Gastroesophageal sphincter (tissue), 4 donors: ENCODE results near the gene ZNRF4. TPM values are rescaled to one million over a fixed set of nuclear protein-coding genes. Genes with fewer than 3 reads are reported as not detected.

ENCODE experiments used
- ATAC-seq: fragments of 150-250 bp; one replicate; pipeline ENCODE4 v1.9.1; 2016; ENCODE audit warnings: mild to moderate bottlenecking, moderate library complexity
- H3K27ac ChIP-seq, 4 donors: fragments of 200-600 bp; sonication (generic) in 3 of 4; 1 replicate in 3 of 4; 2 replicates in 1 of 4; pipeline ENCODE4 v1.5.1; 2016 to 2019
- H3K27me3 ChIP-seq: fragments of 200-600 bp; sonication (generic); one replicate; pipeline ENCODE4 v1.5.1; 2019
- H3K36me3 ChIP-seq, 2 donors: fragments of 200-600 bp; sonication (generic); one replicate each; pipeline ENCODE4 v1.5.1; 2019; ENCODE audit warnings: control low read depth in 1 of 2
- H3K4me1 ChIP-seq, 3 donors: fragments of 200-600 bp; sonication (generic); 1 replicate in 2 of 3; 2 replicates in 1 of 3; pipeline ENCODE4 v1.5.1; 2016 to 2019; ENCODE audit warnings: control low read depth in 2 of 3
- H3K4me3 ChIP-seq, 2 donors: fragments of 200-600 bp; sonication (generic); one replicate each; pipeline ENCODE4 v1.5.1; 2019; ENCODE audit warnings: mild to moderate bottlenecking in 1 of 2, moderate library complexity in 1 of 2
- H3K9me3 ChIP-seq, 3 donors: fragments of 200-600 bp; sonication (generic); one replicate each; pipeline ENCODE4 v1.5.1; 2017 to 2019; ENCODE audit warnings: control low read depth in 2 of 3
- CTCF ChIP-seq, 4 experiments: fragments of 200-600 bp in 2 of 4; fragments of 450-650 bp in 2 of 4; sonication (generic) in 1 of 4; IDR thresholded peaks; one replicate each; pipeline ENCODE4 v1.5.1; 2017 to 2019; ENCODE audit warnings: antibody characterized with exemption in 4 of 4, mild to moderate bottlenecking in 2 of 4, moderate library complexity in 2 of 4
- EP300 ChIP-seq: sonication (generic); formaldehyde crosslinking; IDR thresholded peaks from one replicate; pipeline ENCODE4 v1.6.1; 2017; ENCODE audit warnings: antibody characterized with exemption, mild to moderate bottlenecking
- POLR2A ChIP-seq, 2 donors: fragments of 450-650 bp; IDR thresholded peaks; one replicate each; pipeline ENCODE4 v1.6.1; 2017; ENCODE audit warnings: antibody characterized with exemption in 2 of 2, mild to moderate bottlenecking in 2 of 2, moderate library complexity in 1 of 2
- POLR2AphosphoS5 ChIP-seq: sonication (generic); formaldehyde crosslinking; IDR thresholded peaks from one replicate; pipeline ENCODE4 v1.6.1; 2017; ENCODE audit warnings: antibody characterized with exemption
- WGBS, 2 donors: methylation state at CpG; one replicate each; pipeline ENCODE4 v1.1.5; 2018; ENCODE audit warnings: low coverage in 1 of 2; 5-methylcytosine and 5-hydroxymethylcytosine counted together
- total RNA-seq, 4 donors: library from RNA; depleted of rRNA; stranded (reverse); fragments of >200 nt; gene quantifications; one replicate each; pipeline ENCODE4 v1.1.0, GENCODE V29; 2016

ZNRF4 gene
- total RNA-seq, 4 donors from 2014 or later = not detected

- no peak overlapping the region for H3K27ac ChIP-seq
- WGBS, 2 donors = 73% methylated on average over 2 of the region's 5 CpGs; no CpG with 5 or more reads in 1 of the 2 donors
- no peaks in the 10 kb centered on the region for H3K9me3 ChIP-seq
- no peak for ATAC-seq
- H3K27me3 ChIP-seq = peaks cover 39% of the 10 kb centered on the region
- no peaks in the 10 kb centered on the region for H3K36me3 ChIP-seq
- no peaks in the 10 kb centered on the region for H3K4me1 ChIP-seq
- TF ChIP-seq POLR2A (IDR thresholded peaks at IDR 0.05) (no peak), POLR2AphosphoS5 (no peak), EP300 (no peak), CTCF (IDR thresholded peaks at IDR 0.05) (no peak)
- no peak overlapping the region for H3K4me3 ChIP-seq
Observed at GRCh38 chr19:5443723-5444122, 11.5 kb upstream of the ZNRF4 start.

DNA sequence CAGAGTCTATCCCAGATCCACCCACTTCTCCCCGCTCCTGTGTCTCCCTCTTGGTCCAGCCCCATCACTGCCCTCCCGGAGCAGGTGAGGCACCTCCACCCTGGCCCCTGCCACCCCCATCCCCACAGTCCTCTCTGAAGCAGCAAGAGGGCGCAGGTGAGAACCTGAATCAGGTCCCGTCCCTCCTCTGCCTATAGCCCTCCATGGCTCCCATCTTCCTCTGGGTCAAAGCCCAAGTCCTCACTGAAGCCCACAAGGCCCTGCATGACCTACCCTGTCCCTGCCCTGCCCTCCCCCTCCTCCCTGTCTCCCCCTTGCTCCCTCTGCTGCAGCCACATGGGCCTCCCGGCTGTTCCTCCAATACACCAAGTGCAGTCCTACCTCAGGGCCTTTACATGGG lies 10.8 kb upstream of the ZNRF4 start:
- H3K4me1 ChIP-seq = no peaks in the 10 kb centered on the region
- no peak overlapping the region for H3K4me3 ChIP-seq
- no peaks in the 10 kb centered on the region for H3K9me3 ChIP-seq
- ATAC-seq = no peak
- H3K27ac ChIP-seq = no peak overlapping the region
- TF ChIP-seq POLR2AphosphoS5 = no peak
- TF ChIP-seq EP300 = no peak
- no peak for TF ChIP-seq POLR2A (IDR thresholded peaks at IDR 0.05)
- no peak for TF ChIP-seq CTCF (IDR thresholded peaks at IDR 0.05)
- 60 to 100% methylated on average over 1 to 2 of the region's 5 CpGs for WGBS, 2 donors
- peaks cover 39% of the 10 kb centered on the region for H3K27me3 ChIP-seq
- H3K36me3 ChIP-seq = no peaks in the 10 kb centered on the region

DNA sequence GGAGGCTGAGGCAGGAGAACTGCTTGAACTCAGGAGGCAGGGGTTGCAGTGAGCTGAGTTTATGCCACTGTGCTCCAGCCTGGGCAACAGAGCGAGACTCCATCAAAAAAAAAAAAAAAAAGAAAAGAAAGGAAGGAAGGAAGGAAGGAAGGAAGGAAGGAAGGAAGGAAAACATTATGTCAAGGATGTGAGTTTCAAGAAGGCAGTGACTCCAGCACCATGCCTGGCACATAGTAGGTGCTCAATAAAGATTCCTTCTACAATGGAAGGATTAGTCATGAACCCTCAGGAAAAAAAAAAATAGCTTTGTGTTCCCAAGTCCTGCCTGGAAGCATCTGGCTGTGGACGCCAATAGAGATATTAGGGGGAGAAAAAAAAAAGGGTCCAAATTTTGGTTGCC lies 10.1 kb upstream of the ZNRF4 start:
- H3K4me1 ChIP-seq = no peaks in the 10 kb centered on the region
- no peak for ATAC-seq
- H3K36me3 ChIP-seq = no peaks in the 10 kb centered on the region
- WGBS, 2 donors = 0 to 13% methylated on average over 1 of the region's 2 CpGs
- TF ChIP-seq POLR2A (IDR thresholded peaks at IDR 0.05) (no peak), CTCF (IDR thresholded peaks at IDR 0.05) (no peak), EP300 (no peak), POLR2AphosphoS5 (no peak)
- H3K4me3 ChIP-seq = no peak overlapping the region
- no peak overlapping the region for H3K27ac ChIP-seq
- H3K27me3 ChIP-seq = peaks cover 39% of the 10 kb centered on the region
- no peaks in the 10 kb centered on the region for H3K9me3 ChIP-seq

DNA sequence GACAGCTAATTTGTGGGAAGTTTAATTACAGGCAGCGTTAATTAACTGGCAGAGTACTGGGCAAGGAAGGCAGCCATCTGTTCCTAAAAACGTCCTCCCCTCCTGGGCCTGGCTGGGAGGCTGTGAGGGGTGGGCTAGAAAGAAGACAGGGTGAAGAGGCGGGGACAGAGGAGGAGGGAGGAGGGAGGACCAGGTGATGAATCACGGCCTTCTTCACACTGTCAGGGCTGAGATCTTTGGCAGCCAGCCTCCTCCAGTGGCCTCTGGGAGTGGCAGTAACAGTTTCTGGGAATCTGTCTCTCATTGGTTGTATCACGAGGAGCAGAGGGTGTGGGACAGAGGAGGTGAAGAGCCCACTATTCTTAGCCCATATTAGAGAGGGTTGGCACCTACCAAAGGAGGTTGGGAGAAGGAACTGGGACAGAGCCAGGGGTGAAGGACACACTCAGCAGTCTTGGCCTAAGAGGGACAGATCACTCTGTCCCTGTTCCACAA lies 9.6 kb upstream of the ZNRF4 start:
- Histone ChIP-seq H3K4me3 (no peak overlapping the region), H3K9me3 (no peaks in the 10 kb centered on the region), H3K27ac (no peak overlapping the region), H3K27me3 (peaks cover 44% of the 10 kb centered on the region), H3K4me1 (no peaks in the 10 kb centered on the region), H3K36me3 (no peaks in the 10 kb centered on the region)
- no peak for ATAC-seq
- TF ChIP-seq POLR2A (IDR thresholded peaks at IDR 0.05) = no peak
- no peak for TF ChIP-seq POLR2AphosphoS5
- TF ChIP-seq CTCF (IDR thresholded peaks at IDR 0.05) = no peak
- no peak for TF ChIP-seq EP300
- 48 to 71% methylated on average over 1 to 5 of the region's 5 CpGs for WGBS, 2 donors

DNA sequence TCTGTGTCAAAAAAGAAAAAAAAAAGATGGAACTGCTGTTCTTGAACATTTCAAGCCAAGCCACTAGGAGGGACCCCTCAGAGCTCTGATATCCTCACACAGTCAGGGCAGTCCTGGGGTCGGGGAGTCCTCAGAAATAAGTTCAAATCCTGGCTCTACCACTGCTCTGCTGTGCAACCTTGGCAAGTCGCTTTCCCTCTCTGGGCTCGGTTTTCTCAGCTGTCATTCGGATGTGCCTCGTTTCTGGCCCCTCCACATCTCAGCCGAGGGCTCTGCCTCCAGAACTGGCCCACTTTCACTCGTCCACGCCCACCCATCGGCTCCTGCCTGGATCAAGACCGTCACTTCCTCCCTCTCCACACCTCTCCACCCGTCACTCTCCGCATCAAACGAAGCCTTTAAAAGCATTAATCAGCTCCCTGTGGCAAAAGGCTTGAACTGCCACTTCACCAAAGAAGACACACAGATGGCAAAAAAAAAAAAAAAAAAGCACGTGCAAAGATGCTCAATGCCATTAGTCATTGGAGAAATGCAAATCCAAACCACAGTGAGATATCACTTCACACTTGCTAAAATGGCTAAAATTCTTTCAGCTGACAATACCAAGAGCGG lies 7.4 kb upstream of the ZNRF4 start:
- WGBS, 2 donors = 38 to 58% methylated on average over 5 to 11 of the region's 15 CpGs
- ATAC-seq = no peak
- TF ChIP-seq EP300 = no peak
- no peak for TF ChIP-seq CTCF (IDR thresholded peaks at IDR 0.05)
- no peak for TF ChIP-seq POLR2AphosphoS5
- no peak for TF ChIP-seq POLR2A (IDR thresholded peaks at IDR 0.05)
- Histone ChIP-seq H3K9me3 (peaks cover 0 to under 1% (median 0%) of the 10 kb centered on the region in 3 donors), H3K27me3 (peaks cover 58% of the 10 kb centered on the region), H3K4me1 (no peaks in the 10 kb centered on the region), H3K36me3 (no peaks in the 10 kb centered on the region), H3K4me3 (no peak overlapping the region), H3K27ac (no peak overlapping the region)
